GM21737 (cell line): ENCODE results near the gene MUS81.
"Not testable (repeated sequence)": the region's sequence is repeated elsewhere in the genome, so short reads cannot be mapped to it uniquely, and the experiment has no call there.

Experiments
- ATAC-seq: cut with Tn5 transposase; IDR thresholded peaks from one replicate; pipeline ENCODE4 v1.9.1; 2021; ENCODE audit warnings: mild to moderate bottlenecking, moderate library complexity; ENCODE audit not compliant: unreplicated experiment

The MUS81 gene, protein sequence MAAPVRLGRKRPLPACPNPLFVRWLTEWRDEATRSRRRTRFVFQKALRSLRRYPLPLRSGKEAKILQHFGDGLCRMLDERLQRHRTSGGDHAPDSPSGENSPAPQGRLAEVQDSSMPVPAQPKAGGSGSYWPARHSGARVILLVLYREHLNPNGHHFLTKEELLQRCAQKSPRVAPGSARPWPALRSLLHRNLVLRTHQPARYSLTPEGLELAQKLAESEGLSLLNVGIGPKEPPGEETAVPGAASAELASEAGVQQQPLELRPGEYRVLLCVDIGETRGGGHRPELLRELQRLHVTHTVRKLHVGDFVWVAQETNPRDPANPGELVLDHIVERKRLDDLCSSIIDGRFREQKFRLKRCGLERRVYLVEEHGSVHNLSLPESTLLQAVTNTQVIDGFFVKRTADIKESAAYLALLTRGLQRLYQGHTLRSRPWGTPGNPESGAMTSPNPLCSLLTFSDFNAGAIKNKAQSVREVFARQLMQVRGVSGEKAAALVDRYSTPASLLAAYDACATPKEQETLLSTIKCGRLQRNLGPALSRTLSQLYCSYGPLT

DNA sequence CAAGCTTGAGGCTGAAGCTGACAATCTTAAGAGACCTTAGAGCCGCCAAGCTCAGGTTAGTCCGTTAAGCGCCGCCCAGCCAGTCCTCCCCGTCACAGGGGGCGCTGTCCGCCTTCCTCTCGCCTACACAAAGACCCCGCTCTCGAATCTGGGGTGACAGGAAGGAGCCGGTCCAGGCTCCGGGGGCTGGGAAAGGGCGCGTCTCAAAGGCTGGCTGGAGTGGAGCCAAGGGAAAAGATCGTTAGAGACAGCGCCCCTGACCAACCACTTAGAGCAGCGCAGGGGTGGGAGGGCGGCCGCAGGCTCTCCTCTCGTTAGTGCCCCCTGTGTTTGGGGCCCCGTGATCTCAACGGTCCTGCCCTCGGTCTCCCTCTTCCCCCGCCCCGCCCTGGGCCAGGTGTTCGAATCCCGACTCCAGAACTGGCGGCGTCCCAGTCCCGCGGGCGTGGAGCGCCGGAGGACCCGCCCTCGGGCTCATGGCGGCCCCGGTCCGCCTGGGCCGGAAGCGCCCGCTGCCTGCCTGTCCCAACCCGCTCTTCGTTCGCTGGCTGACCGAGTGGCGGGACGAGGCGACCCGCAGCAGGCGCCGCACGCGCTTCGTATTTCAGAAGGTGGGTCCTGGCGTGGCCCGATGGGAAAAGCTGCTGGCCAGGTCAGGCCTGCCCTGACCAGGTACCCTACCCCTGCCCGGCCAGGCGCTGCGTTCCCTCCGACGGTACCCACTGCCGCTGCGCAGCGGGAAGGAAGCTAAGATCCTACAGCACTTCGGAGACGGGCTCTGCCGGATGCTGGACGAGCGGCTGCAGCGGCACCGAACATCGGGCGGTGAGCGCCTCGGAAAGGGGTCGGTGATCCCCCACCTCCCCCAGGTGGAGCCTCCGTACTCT lies at the start of gene MUS81:
MUS81 (plus strand) TSS at position 156 of the 887 bp plus-strand sequence; CDS start at position 477, 321 bp downstream.
- peak; percentile 25 for ATAC-seq

DNA sequence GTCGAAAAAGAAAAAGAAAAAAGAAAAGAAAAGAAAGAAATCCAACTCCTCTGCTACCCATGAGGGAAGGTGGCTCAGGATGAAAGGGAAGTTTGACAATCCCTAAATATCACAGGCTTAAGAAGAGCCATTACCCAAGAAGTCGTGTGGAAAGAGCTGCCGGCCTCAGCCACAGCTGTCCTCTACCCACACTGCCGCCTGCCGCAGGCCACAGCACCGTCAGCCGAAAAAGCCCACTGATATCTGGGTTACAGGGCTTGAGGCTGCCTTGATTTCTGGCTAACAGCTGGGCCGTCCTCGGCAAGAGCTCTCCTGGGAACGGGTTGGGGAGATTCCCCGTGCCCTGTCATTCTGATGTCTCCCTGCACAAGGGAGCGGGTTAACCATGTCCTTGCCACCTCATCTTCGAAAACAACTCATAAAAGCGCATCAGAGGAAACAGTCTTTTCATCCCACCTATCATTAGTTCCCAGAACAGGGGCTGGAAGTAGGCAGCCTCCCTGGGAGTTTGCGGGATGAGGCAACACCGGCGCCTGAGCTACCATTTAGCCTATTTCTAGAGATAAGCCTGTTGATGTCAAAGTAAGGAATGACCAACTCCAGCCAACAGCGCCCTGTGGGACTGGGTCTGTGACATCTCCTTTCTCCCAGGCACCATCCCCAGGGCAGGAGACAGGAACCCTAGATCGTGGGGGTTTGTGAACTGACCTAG lies 48.3 kb upstream of the MUS81 start:
- ATAC-seq: no peak

DNA sequence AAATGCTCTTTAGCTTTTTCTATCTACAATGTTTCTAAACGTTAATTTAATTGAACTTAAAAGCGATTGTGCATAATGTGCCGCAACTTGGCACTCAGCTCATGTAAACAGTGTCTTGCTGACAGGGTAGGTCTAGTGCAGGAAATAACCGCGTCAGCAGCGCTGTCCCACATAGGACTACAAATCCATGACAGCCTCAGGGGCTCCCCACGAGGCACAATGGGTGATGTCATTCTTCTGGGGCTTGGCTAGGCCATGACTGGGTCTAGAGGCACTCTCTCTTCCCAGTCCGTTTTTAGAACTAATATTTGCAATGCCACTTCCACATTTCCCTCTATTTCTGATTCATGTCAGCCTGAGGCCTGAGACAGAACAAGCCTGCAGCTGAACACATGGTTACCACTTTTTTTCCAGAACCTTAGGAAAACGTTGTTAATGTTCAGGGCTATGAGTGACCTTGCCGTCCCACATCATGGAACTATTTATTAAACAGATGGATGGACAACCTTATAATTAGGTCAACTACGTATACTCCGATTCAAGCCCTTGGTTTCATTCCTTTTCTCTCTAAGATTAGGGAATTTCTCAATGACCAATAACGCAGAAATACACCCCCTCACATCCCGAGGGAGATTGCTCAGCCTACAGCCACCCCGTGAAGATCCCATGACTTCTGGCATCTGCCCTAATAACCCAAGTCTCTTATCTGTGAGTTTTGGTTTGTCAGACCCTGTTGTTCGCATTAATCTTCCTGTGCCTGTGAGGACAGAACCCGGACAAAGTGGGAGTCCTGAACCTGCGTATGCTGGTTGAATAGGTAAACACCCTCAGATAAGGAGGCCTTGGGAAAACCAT lies 45.9 kb upstream of the MUS81 start:
- ATAC-seq: no peak

DNA sequence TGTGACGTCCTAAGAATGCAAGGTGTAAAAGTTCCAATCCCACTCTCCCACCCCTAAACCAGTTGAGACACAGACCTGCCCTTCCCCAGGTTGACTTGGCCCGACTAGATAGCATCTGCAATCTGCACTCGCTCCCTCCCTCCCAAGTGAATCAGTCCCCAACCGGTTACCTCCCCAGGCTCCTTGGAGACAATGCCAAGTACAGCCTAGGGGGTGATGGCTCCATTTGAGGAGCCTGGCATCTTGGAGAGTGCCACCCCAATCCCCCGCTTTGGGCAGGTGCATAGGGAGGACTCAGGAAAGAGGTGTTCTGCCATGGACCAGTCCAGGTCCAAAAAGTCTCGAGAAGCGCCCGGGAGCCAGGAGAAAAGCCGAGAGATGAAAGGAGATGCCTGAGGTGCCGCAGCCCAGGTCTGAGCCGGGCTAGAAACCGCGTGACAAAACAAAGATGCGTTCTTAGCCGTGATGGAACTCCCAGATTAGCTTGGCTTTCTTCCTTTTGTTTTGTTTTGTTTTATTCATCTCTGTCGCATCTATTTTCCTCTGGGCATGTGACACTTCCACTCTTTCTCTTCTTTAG lies 45.2 kb upstream of the MUS81 start:
- ATAC-seq: no peak

DNA sequence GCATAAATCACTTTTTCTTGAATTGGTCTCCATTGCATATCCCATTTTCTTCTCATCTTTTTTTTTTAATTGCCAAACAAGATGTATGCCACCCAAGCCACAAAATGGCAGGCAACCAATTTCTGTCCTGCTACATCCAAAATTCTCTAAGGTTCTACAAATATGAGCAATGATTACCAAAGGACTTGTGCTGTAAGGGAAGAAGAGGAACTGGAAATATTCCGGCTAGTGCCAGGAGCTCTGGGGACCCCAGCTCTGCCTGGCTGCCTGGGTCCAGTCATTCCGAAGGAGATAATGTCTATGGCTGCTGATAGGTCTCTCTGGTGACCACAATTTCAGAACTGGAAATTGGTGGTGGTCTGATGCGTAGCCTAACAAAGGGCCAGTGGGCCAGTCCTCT lies 43.5 kb upstream of the MUS81 start:
- no peak for ATAC-seq

DNA sequence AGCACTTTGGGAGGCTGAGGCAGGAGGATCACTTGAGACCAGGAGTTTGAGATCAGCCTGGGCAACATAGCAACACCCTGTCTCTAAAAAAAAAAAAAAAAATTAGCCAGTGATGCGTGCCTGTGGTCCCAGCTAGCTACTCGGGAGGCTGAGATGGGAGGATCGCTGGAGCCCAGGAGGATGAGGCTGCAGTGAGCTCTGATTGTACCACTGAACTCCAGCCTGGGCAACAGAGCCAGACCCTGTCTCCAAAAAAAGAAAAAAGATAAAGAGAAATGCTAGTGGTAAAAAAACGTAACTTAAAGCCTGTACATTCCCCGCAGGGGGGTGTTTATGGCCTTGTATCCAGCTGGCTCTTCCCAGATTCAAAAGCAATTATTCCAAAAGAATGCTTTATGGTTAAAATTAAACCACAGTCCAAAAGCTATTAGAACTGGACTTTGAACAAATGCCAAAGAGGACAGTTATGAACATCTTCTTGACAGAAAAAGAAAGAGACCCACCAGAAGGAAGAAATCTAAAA lies 42.9 kb upstream of the MUS81 start:
- no peak for ATAC-seq

DNA sequence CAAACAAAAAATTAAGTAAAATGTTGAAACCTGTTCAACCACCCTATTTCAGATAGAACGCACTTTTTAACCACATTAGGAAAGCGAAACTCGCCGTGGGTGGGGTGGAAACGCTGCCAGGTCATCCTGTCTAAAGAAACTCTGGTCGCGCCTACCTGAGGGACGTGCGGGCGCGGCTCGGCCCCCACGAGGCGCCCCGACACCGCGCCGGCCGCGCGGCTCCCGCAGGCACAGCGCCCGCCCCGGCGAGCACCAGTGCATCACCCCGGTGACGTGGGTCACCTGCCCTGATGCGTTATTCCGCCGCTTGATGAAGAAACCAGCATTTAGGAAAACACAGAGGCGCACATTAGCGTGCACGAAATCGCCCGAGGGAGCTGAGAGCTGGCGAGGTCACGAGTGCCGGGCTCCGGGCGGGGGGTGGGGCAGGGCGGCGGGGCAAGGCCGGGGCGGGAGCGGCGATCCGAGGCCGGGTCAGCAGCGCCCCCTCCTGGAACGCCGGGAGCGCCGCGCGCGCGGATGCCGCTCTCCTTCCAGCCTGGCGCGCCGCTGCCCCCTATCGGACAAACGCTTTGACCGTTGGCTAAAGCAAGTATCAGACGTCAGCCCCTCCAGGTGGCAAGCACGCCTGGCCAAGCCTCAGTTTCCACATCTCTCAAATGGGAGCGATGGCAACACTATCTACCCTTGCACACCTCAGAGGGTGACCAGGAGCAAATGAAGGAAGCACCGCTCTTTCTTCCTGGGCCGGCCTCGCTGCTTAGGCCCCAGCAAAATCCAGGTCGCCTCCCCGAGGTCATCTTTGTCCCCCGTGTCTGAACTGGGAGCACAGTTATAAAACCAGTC lies 42.2 kb upstream of the MUS81 start:
- peak; percentile 85 for ATAC-seq

DNA sequence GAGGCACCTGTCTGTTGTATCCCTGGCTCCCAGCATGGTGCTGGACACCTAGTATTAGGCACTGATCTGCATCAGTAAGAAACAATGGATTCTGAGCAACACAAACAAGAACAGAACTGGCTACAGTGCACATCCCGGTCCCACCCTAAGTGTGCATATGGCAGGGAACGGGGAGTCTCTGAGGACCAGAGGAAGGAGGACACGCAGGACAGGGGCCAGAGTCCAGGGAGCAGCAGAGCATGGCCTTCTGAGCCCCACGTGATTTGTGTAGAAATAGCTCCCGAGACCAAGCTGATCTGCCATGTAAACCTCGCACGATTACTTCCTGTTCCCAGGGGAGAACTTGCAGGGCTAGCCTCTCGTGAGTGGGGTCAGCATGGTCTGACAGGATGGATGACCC lies 39.1 kb upstream of the MUS81 start:
- no peak for ATAC-seq

DNA sequence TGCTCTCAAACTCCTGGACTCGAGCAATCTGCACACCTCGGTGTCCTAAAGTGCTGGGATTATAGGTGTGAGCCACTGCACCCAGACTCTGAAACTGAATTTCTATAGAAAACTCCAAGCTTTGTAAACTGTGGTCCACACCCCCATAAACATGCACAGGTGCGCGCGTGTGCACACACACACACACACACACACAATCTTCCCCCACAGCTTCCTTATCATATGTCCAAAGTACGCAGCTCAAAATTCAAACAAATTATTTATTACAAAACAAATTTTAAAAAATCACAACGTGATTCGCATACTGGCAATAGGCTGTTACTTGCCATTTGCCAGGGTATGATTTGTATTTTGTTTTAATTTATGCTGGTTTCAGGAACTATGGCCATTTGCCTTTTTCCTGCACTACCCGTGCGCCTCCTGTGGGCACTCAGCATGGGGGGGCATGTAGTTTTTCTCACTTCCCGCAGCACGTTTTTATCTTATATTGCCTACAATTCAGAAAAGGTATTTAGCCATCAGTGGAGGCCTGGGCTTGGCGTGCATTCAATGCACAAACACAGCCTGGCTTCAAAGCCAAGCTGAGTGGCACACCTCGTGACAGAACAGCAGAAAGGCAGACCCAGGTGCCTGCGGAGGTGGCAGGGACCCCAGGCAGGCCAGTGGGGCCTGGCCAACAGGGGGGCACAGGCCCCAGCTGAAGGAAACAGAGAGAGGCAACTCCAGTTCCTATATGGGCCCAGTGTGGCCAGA lies 37.3 kb upstream of the MUS81 start:
- ATAC-seq: no peak

DNA sequence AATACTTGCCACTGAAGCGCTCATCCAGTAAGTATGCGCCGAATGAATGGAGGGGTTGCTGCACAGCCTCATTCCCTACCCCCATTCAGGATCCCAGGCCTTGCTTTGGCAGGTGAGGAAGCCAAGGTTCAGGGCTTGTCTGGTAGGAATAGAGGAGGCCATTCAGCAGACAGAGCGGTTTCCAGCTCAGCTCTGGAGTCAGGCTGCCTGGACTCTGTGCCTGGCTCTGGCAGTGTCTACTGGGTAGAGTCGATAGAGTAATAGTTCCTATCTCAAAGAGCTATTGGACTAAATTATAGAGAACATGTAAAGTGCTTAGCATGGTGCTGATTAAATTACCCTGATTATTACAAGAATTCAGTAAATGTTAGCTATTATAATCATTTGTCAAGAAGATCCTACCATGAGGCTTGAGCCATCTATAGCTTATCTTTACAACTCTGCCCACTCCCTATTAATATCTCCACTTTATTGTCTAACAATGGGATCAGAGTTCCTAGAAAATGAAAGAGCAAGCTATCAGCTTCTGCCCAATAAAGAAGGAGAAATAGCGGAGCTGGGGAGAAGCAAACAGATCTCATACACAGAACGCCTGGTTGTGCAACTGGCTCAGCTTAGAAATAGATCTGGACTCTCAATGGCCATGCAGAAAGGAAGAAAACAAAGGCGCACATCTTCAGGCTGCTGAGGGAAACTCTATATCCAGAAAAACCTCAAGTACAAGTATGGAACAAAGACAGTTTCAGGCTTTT lies 33.1 kb upstream of the MUS81 start:
- ATAC-seq: no peak

DNA sequence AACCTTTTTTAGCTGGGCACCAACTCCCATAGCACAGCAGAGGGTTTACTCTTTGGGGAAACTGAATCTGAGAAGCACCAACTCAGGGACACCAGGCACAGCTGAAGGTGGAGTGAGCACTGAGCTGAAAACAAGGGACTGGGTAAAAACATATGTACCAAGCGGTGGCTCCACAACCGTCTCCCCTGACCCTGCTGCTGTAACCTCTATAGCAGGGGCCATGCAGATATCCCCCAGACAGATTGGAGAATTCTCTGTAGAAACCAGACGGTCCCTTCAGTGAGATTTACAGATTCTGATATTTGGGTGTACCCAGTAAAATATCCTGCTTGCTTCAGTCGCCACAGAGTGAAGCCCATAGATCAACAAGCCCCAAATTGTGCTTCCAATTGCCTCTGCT lies 30.8 kb upstream of the MUS81 start:
- ATAC-seq: no peak

DNA sequence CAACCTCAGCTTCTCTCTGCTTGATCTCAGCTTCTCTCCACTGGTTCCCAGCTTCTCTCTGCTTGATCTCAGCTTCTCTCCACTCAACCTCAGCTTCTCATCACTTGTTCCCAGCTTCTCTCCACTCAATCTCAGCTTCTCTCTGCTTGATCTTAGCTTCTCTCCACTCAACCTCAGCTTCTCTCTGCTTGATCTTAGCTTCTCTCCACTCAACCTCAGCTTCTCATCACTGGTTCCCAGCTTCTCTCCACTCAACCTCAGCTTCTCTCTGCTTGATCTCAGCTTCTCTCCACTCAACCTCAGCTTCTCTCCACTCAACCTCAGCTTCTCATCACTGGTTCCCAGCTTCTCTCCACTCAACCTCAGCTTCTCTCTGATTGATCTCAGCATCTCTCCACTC lies 28.0 kb upstream of the MUS81 start:
- not testable (repeated sequence) for ATAC-seq

DNA sequence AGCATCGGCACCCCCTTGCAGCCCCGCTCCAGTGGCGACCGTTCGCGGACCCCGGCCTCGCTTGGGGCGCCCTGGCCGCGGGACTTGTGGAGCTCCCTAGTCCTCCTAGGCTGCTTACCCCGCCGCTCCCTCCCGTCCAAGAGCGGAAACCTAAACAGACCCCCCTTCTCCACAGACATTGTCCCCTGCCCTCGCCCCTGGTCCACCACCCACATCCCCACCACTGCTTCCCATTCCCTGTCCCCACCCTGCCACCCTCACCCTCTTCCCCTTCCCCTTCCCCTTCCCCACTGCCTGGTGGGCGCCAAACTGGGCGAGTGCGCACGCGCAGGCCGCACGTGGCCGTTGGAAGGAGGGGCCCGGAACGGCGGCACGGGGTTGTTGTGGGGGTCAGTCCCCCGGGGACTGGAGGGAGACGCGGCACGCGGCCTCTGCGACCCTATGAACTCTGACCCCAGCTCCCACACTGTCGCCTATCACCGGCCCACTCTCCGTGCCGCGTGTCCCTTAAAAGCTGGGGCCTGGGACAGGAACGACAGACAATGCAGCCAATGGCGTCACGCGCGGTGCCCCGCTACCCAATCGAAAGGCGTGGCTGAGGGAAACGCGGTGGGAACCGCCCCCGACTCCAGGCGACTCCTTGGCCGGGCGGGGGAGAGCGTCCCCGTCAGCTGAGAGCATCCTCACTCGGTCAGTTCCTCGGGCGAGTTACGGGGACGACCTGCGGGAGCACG lies 26.8 kb upstream of the MUS81 start, which contains the start of gene SNX32:
SNX32 (plus strand) TSS at position 667 of the 734 bp plus-strand sequence. CDS start 103 bp downstream, outside the sequence.
- ATAC-seq: peak; percentile 87

DNA sequence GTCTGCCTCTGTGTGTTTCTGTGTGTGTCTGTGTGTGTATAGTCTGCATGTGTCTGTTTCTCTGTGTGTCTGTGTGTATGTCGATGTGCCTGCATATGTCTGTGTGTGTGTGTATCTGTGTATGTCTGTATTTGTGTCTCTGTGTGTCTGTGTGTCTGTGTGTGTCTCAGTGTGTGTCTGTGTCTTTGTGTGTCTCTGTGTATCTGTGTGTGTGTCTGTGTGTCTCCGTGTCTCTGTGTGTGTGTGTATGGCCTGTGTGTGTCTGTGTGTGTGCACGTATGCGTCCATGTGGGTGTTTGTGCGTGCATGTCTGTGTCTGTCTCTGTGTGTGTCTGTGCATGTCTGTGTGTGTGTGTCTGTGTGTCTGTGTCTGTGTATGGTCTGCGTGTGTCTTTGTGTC lies 26.0 kb upstream of the MUS81 start:
- no peak for ATAC-seq

DNA sequence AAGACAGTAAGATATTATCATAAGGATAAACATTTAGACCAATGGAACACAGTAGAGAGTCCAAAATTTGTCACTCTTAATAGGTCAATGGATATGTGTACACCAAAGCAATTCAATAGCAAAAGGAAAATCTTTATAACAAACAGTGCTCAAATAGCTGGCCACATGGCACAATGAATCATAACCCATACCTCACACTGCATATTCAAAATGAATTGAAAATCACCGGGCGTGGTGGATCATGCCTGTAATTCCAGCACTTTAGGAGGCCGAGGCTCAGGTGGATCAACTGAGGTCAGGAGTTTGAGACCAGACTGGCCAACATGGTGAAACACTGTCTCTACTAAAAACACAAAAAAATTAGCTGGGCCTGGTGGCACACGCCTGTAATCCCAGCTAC lies 18.1 kb upstream of the MUS81 start:
- no peak for ATAC-seq

DNA sequence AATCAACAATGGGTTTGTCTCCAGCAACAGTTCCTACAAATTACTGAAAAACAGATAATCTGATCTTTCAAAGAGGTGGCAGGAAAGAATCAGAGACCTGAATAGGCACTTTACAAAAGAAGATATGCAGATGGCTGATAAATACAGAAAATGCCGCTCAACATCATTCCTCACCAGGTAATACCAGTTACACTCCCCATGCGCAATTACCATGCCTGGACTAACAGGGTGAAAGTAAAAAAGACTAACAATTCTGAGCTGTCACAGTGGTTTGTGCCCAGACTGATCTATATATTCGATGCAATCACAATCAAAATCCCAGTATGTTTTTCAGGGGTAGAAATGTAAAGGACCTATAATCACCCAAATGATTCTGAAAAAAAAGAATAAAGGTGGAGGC lies 16.4 kb upstream of the MUS81 start:
- ATAC-seq: no peak
